ENCODE results near the gene ZNF14. TPM values are rescaled to one million over a fixed set of nuclear protein-coding genes. Genes with fewer than 3 reads are reported as not detected.

ZNF14 gene
- total and polyA plus RNA-seq, 9 of the 15 experiments (the other 6 are each of a cell fraction or from before 2014, with no cell fraction given): 1.9 to 7.0 (median 4.0) TPM

- ATAC-seq: no peak
- in situ Hi-C loops (cut with MboI): no loop called here
- H3K4me3 ChIP-seq: no peak overlapping the region
Measured at GRCh38 chr19:19752760-19753403, 20.0 kb upstream of the ZNF14 start.

GRCh38 chr19:19751846-19752245, 18.9 kb upstream of the ZNF14 start:
- Histone ChIP-seq H3K9me3 (replicated peaks; ENCODE audit: control insufficient read depth, insufficient read depth, low read depth, low read length) (no peaks in the 10 kb centered on the region), H2AFZ (ENCODE audit: low read depth, low read length) (no peak overlapping the region), H3K4me1 (replicated peaks in 1 of 2; ENCODE audit: control insufficient read depth in 2 of 2, insufficient read depth in 2 of 2, low read length in 2 of 2) (peaks cover 0 to 16% of the 10 kb centered on the region in 2 experiments; a peak in 3 of 5 replicates), H3K79me2 (ENCODE audit: control insufficient read depth, insufficient read depth, low read length) (no peaks in the 10 kb centered on the region), H4K20me1 (replicated peaks; ENCODE audit: control insufficient read depth, insufficient read depth, low read length) (no peaks in the 10 kb centered on the region), H3K27me3 (ENCODE audit: control insufficient read depth in 2 of 2, insufficient read depth in 2 of 2, low read length in 2 of 2) (peaks cover 0 to 37% of the 10 kb centered on the region in 2 experiments; a peak in 3 of 5 replicates), H3K36me3 (ENCODE audit: control insufficient read depth, insufficient read depth, low read length) (no peaks in the 10 kb centered on the region), H3K9me1 (ENCODE audit: control insufficient read depth, insufficient read depth, low read length) (no peaks in the 10 kb centered on the region), H3K4me2 (ENCODE audit: insufficient read depth, low read length) (no peak overlapping the region), H3K4me3 (no peak overlapping the region), H3K27ac (ENCODE audit: extremely low read depth, low read depth, low read length) (no peak overlapping the region), H3K9ac (ENCODE audit: insufficient read depth in 1 of 2, low read depth in 2 of 2, low read length in 2 of 2) (no peak overlapping the region)
- intact Hi-C loops (cut with micrococcal nuclease) (no loop called here), in situ Hi-C loops (cut with MboI) (no loop called here)
- DNase-seq (ENCODE audit: extremely low read depth in 1 of 4, low spot score in 3 of 4) (no peak), ATAC-seq (no peak), FAIRE-seq (no peak)
- WGBS (ENCODE audit: insufficient coverage, low coverage, missing lambda C conversion rate): 5% methylated on average over 12 of the region's 12 CpGs
- TF ChIP-seq SMC3 (conservative IDR thresholded peaks at IDR 0.05; ENCODE audit: insufficient read depth, low read depth, low read length): no peak
- no peak for TF ChIP-seq SLC30A9 (CRISPR knock-in tag; IDR thresholded peaks at IDR 0.05)
- TF ChIP-seq CBFB (CRISPR knock-in tag; IDR thresholded peaks at IDR 0.05): no peak
- TF ChIP-seq NCOA2 (IDR thresholded peaks at IDR 0.05; ENCODE audit: partially characterized antibody in 2 of 2): no peak
- peak; percentile 58 for TF ChIP-seq PKNOX1 (IDR thresholded peaks at IDR 0.05)
- no peak for TF ChIP-seq DIDO1 (tag; IDR thresholded peaks at IDR 0.05; ENCODE audit: low read depth)
- BruUV-seq (replicated peaks): no TSS peak
- ChIA-PET CTCF (ENCODE audit: low intra/inter-chr PET ratio) (no interaction called here), POLR2A (interaction anchor here (0.6 to 0.8 kb wide), 4 partner anchors 9 to 24 kb away, joined by 3 to 5 read pairs (median 3); partner anchors contain the start of gene ZNF14)

More at GRCh38 chr19:19752760-19753403, 20.0 kb upstream of the ZNF14 start:
- no peak for FAIRE-seq
- intact Hi-C loops (cut with micrococcal nuclease): no loop called here
- peaks cover 0 to 16% of the 10 kb centered on the region in 2 experiments; a peak in 3 of 5 replicates for H3K4me1 ChIP-seq (replicated peaks in 1 of 2; ENCODE audit: control insufficient read depth in 2 of 2, insufficient read depth in 2 of 2, low read length in 2 of 2)
- 26% methylated on average over 11 of the region's 11 CpGs for WGBS (ENCODE audit: insufficient coverage, low coverage, missing lambda C conversion rate)
- no peaks in the 10 kb centered on the region for H3K36me3 ChIP-seq (ENCODE audit: control insufficient read depth, insufficient read depth, low read length)
- no peaks in the 10 kb centered on the region for H3K79me2 ChIP-seq (ENCODE audit: control insufficient read depth, insufficient read depth, low read length)
- no peak overlapping the region for H3K9ac ChIP-seq (ENCODE audit: insufficient read depth in 1 of 2, low read depth in 2 of 2, low read length in 2 of 2)
- H3K9me3 ChIP-seq (replicated peaks; ENCODE audit: control insufficient read depth, insufficient read depth, low read depth, low read length): no peaks in the 10 kb centered on the region
- DNase-seq (ENCODE audit: extremely low read depth in 1 of 4, low spot score in 3 of 4): peak in 1 of 4 experiments; percentile 10
- H3K9me1 ChIP-seq (ENCODE audit: control insufficient read depth, insufficient read depth, low read length): no peaks in the 10 kb centered on the region
- H4K20me1 ChIP-seq (replicated peaks; ENCODE audit: control insufficient read depth, insufficient read depth, low read length): no peaks in the 10 kb centered on the region
- POLR2A ChIA-PET: interaction anchor here (0.9 kb wide), 1 partner anchor 20 kb away, joined by 3 read pairs; the partner anchor contains the start of gene ZNF14
- peaks cover 0 to 34% of the 10 kb centered on the region in 2 experiments; a peak in 3 of 5 replicates for H3K27me3 ChIP-seq (ENCODE audit: control insufficient read depth in 2 of 2, insufficient read depth in 2 of 2, low read length in 2 of 2)
- TF ChIP-seq ZNF146 (CRISPR knock-in tag; IDR thresholded peaks at IDR 0.05; ENCODE audit: unreplicated experiment): no peak
- no peak for TF ChIP-seq TCFL5 (CRISPR knock-in tag; conservative IDR thresholded peaks at IDR 0.05)
- TF ChIP-seq ZFP30 (CRISPR knock-in tag; IDR thresholded peaks at IDR 0.05; ENCODE audit: borderline replicate concordance): no peak
- no peak for TF ChIP-seq ZNF436 (CRISPR knock-in tag; IDR thresholded peaks at IDR 0.05)
- BruUV-seq (replicated peaks): no TSS peak
- H2AFZ ChIP-seq (ENCODE audit: low read depth, low read length): no peak overlapping the region
- H3K27ac ChIP-seq (ENCODE audit: extremely low read depth, low read depth, low read length): no peak overlapping the region
- CTCF ChIA-PET (ENCODE audit: low intra/inter-chr PET ratio): no interaction called here
- no peak overlapping the region for H3K4me2 ChIP-seq (ENCODE audit: insufficient read depth, low read length)

All from K562 (cell line).